HG02763 (cell line): Measurements from ENCODE around the gene CFAP157.

Experiments used
- ATAC-seq: cut with Tn5 transposase; IDR thresholded peaks from one replicate; pipeline ENCODE4 v1.9.1; 2021; ENCODE audit warnings: mild to moderate bottlenecking, moderate library complexity; ENCODE audit not compliant: unreplicated experiment

CFAP157 gene

GRCh38 chr9:127706836-127707241, at the start of gene CFAP157:
CFAP157 (plus strand) TSS chr9:127706988; CDS start chr9:127707032, 44 bp downstream.
- ATAC-seq = no peak

DNA sequence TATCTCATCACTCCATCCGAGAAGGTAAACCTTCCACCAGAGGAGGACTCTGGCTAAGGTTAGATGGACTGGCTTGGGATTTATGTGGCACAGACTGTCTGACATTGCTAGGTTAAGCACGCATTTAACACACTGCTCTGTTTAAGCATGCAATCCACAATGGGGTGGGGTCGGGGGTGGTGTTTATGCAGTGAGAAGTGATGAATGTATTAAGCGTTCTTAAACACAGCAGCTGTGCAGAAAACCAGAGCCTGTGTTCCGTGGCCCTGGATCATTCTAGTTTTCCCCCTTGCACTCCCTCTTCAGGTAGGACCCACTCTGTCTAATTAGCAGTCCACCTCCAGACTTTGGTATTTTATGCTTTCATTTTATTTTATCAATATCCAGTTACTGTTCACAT, 48.4 kb upstream of the CFAP157 start:
- no peak for ATAC-seq

- ATAC-seq = no peak
Measured at GRCh38 chr9:127660886-127661741, 45.7 kb upstream of the CFAP157 start.

DNA sequence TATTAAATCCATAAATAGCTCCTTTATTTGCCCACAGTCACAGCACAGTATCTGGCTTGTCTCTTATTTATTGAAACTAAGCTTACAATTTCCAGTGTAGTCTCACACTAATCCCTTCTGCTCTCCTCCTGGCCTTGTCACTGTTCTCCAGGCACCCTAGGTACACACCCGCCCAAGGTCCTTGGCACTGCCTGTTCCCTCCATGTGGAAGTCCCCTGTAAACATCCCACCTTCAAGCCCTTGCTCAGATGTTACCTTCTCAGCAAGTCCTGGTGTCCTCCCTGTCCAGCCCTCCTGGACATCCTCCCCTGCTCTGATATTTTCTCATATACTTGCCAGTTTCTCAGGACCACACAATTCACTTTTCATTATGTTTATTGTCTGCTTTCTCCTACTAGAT, 44.2 kb upstream of the CFAP157 start:
- no peak for ATAC-seq

- no peak for ATAC-seq
Measured at GRCh38 chr9:127664324-127664677, 42.5 kb upstream of the CFAP157 start.

- ATAC-seq = no peak
Measured at GRCh38 chr9:127664678-127665507, 41.9 kb upstream of the CFAP157 start.

- no peak for ATAC-seq
Measured at GRCh38 chr9:127667127-127667844, 39.5 kb upstream of the CFAP157 start.

GRCh38 chr9:127667906-127668305, 38.9 kb upstream of the CFAP157 start:
- no peak for ATAC-seq

DNA sequence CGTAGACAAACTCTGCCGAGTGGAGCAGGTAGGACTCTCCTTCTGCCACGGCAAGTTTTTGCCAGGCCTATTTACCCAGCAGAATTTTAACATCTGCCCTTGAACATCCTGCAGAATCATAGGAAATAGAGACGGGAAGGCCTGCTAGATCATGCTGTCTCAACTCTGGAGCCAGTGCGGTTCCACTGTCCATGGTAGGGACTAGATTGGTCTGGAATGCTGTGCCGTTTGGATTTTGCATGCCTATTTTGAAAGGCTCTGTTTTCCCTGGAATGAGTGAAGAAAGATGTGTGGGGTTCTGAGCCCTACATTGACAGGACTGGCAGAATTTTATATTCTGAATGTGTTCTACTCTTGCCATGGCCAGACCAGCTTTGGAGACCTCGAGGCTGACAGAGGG, 33.6 kb upstream of the CFAP157 start:
- no peak for ATAC-seq

DNA sequence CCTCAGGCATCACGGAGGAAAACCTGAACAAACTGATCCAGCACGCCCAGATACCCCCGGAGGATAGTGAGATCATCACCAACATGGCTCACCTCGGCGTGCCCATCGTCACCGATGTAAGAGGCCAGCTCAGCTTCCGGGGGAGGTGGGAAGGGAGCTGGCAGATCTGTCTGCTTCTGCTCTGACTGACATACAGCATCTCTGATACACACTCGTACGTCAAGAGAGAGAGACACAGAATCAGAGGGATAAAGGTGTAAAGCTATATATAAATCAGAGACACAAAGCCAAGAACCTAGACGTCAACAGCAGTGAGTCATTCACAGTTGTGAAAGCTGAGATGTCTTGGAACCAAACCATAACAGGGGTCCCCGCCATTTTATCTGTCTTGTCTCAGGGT, 30.1 kb upstream of the CFAP157 start:
- no peak for ATAC-seq

DNA sequence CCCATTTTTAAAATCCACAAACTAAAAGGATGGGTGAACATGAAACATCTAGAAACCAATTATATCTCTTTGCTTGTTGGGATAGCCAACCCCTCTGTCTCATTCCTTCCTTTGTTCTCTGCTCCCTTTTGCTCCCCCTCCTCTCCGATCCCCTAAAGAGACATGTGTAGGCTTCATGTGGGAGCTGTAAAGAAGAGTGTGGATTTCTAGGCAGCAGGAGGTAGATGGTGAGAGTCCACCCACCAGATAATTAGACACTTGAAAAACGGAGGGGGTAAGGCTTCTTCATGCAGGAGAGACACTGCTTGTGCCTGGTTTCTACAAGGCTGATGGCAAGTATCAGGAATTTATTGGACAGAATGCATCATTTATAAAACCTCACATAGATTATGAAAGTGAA, 27.3 kb upstream of the CFAP157 start:
- no peak for ATAC-seq

DNA sequence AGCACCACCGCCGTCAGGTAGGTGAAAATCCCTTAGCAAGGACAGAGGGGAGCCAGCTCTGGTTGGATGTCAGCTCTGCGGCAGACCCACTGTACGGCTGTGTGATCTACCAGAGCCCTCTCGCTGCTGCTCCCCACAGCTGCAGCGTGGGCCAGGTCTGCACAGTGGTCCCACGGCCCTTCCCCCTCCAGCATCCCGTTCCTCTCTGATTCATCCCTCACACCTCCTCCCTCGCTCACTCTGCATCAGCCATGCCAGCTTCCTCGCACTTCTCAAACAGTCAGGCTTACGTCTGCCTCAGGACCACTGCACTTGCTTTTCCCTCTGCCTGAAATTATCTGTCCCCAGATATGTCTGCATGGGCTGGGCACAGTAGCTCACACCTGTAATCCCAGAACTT, 26.6 kb upstream of the CFAP157 start:
- ATAC-seq = no peak

GRCh38 chr9:127680846-127681245, 25.9 kb upstream of the CFAP157 start:
- no peak for ATAC-seq

DNA sequence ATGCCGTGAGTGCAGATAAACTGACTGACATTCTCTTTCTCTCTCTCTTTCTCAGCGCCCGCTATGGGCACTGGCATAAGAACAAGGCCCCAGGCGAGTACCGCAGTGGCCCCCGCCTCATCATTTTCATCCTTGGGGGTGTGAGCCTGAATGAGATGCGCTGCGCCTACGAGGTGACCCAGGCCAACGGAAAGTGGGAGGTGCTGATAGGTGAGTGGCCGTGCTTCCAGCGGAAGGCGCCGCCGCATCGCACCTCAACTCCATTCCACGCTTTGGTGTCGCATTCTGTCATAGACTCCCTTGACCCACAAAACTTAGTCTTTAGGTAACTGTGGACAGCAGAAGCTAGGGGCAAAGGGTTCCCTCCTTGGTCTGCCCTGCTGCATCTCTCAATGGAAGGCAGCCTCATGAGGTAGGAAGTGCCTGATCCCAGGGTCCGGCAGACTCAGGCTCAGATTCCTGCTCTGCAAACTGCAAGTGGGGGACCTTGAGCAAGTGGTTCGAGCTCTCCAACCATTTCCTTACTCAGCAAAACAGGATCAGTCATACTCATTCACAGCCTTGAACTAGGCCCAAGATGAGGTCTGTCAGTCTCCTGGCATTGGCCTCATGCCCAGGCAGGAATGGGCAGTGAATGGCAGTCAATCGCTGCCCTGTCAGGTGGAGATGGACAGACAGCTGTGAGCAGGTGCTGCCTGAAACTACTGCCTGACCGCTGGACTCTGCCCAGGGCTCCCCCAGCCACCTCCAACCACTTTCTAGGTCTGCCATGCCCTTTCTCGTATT, 24.2 kb upstream of the CFAP157 start:
- ATAC-seq = no peak

- ATAC-seq = no peak
Measured at GRCh38 chr9:127683723-127684122, 23.1 kb upstream of the CFAP157 start.

DNA sequence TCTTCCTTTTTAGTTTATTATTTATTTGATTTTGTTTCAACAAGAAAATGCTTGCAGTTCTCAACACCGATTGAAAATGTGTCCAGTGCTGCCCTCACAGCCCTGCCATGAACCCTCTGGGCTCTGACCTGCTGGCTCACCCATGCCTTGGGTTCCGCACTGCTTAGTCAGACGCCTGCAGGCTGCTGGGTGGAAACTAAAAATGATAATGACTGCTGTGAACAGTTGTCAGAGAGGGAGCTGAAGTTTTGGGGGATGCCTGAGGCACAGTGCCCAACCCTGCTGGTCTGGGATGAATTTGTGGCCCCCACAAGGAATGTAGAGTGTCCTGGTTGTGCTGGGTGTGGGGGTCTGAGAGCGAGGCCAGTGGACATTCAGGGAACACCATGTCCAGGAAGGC, 22.2 kb upstream of the CFAP157 start:
- no peak for ATAC-seq

- no peak for ATAC-seq
Measured at GRCh38 chr9:127686461-127687393, 20.1 kb upstream of the CFAP157 start.

GRCh38 chr9:127689329-127690000, 17.3 kb upstream of the CFAP157 start:
- no peak for ATAC-seq

DNA sequence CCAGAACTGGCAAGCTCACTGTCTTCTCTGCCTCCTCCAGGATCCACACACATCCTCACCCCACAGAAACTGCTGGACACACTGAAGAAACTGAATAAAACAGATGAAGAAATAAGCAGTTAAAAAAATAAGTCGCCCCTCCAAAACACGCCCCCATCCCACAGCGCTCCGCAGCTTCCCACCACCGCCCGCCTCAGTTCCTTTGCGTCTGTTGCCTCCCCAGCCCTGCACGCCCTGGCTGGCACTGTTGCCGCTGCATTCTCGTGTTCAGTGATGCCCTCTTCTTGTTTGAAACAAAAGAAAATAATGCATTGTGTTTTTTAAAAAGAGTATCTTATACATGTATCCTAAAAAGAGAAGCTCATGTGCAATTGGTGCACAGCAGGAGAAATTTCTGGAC, 16.1 kb upstream of the CFAP157 start:
- ATAC-seq = no peak
